GM19455 (cell line): ENCODE results near the gene IL12RB2.
"Not testable (repeated sequence)": the region's sequence is repeated elsewhere in the genome, so short reads cannot be mapped to it uniquely, and the experiment has no call there.

ENCODE experiments used
- ATAC-seq: cut with Tn5 transposase; IDR thresholded peaks from one replicate; pipeline ENCODE4 v1.9.1; 2021; ENCODE audit not compliant: unreplicated experiment

IL12RB2 gene

GRCh38 chr1:67393737-67394136 is 86.1 kb downstream of the IL12RB2 start:
- no peak for ATAC-seq

- no peak for ATAC-seq
Measured at GRCh38 chr1:67394548-67394947, 86.9 kb downstream of the IL12RB2 start.

GRCh38 chr1:67399199-67399993 is 91.7 kb downstream of the IL12RB2 start:
- no peak for ATAC-seq

- not testable (repeated sequence) for ATAC-seq
Measured at GRCh38 chr1:67400029-67400786, 92.5 kb downstream of the IL12RB2 start.

- no peak for ATAC-seq
Measured at GRCh38 chr1:67401443-67401842, 93.8 kb downstream of the IL12RB2 start.

- ATAC-seq = no peak
Measured at GRCh38 chr1:67404212-67404620, 96.5 kb downstream of the IL12RB2 start.

GRCh38 chr1:67405473-67406245 is 98.0 kb downstream of the IL12RB2 start:
- ATAC-seq = no peak

GRCh38 chr1:67407498-67407897 is 99.8 kb downstream of the IL12RB2 start:
- ATAC-seq = no peak

GRCh38 chr1:67408148-67408547 is 100.5 kb downstream of the IL12RB2 start:
- no peak for ATAC-seq

GRCh38 chr1:67413101-67413500 is 105.4 kb downstream of the IL12RB2 start:
- not testable (repeated sequence) for ATAC-seq

GRCh38 chr1:67414574-67414973 is 106.9 kb downstream of the IL12RB2 start:
- no peak for ATAC-seq

- no peak for ATAC-seq
Measured at GRCh38 chr1:67415041-67415440, 107.4 kb downstream of the IL12RB2 start.

- ATAC-seq = not testable (repeated sequence)
Measured at GRCh38 chr1:67417733-67418132, 110.1 kb downstream of the IL12RB2 start.

GRCh38 chr1:67418839-67419586 is 111.3 kb downstream of the IL12RB2 start:
- no peak for ATAC-seq

- ATAC-seq = no peak
Measured at GRCh38 chr1:67420835-67421492, 113.3 kb downstream of the IL12RB2 start.

- ATAC-seq = no peak
Measured at GRCh38 chr1:67427465-67427864, 119.8 kb downstream of the IL12RB2 start.

- no peak for ATAC-seq
Measured at GRCh38 chr1:67427947-67428346, 120.3 kb downstream of the IL12RB2 start.

- ATAC-seq = no peak
Measured at GRCh38 chr1:67429011-67429527, 121.4 kb downstream of the IL12RB2 start.

- ATAC-seq = peak; percentile 10
Measured at GRCh38 chr1:67429528-67430357, 122.1 kb downstream of the IL12RB2 start.
